GM12878 (cell line): ENCODE data around the gene HYI. TPM values are rescaled to one million over a fixed set of nuclear protein-coding genes. Genes with fewer than 3 reads are reported as not detected.
"Not testable (repeated sequence)": the region's sequence is repeated elsewhere in the genome, so short reads cannot be mapped to it uniquely, and the experiment has no call there.

Experiments used
- ATAC-seq: fragments of 200-7000 bp; cut with Tn5 transposase; 3 replicates; pipeline ENCODE4 v1.9.1; 2020; ENCODE audit warnings: mild to moderate bottlenecking, moderate library complexity
- BruUV-seq: library from RNA; stranded (reverse); fragments of 400-500 nt; replicated peaks from 2 replicates; lab custom pipeline; 2021; lab: Mats Ljungman, UMichigan
- CTCF ChIA-PET: fragments of 300-600 bp; sonication (Branson Sonifier 250); formaldehyde crosslinking; extraction: SDS; loops from one replicate; lab custom pipeline; 2021; ENCODE audit warnings: inconsistent platforms; lab: Yijun Ruan, JAX
- POLR2A ChIA-PET: fragments of 350-600 bp; formaldehyde crosslinking; extraction: SDS; loops from one replicate; lab custom pipeline; 2021; ENCODE audit warnings: inconsistent platforms; lab: Charles Lee
- RAD21 ChIA-PET: fragments of 300-600 bp; sonication (Branson Sonifier 250); formaldehyde crosslinking; loops from one replicate; lab custom pipeline; 2023; ENCODE audit warnings: antibody characterized with exemption; ENCODE audit not compliant: unreplicated experiment; lab: Charles Lee
- SMC1A ChIA-PET: fragments of 300-600 bp; sonication (Branson Sonifier 250); formaldehyde crosslinking; loops from one replicate; lab custom pipeline; 2023; ENCODE audit not compliant: unreplicated experiment, uncharacterized antibody; lab: Charles Lee
- DNase-seq: peaks from one replicate; pipeline ENCODE4 v3.0.0-alpha.2; 2011; ENCODE audit warnings: low read depth, low spot score
- FAIRE-seq: peaks from 3 replicates; lab custom pipeline; 2011; peaks lifted over from hg19 to GRCh38; lab: Jason Lieb, UNC
- H2AFZ ChIP-seq: 2 replicates; pipeline ENCODE4 v1.6.0; 2011; ENCODE audit warnings: low read depth, low read length, control low read depth; ENCODE audit not compliant: control insufficient read depth
- H3K27ac ChIP-seq: 2 replicates; pipeline ENCODE4 v1.5.1; 2011; ENCODE audit warnings: control low read depth; ENCODE audit not compliant: control insufficient read depth, insufficient read depth
- H3K27me3 ChIP-seq, 2 experiments: replicated peaks in 1 of 2; 2 replicates each; pipeline versions ENCODE4 v1.6.0 to v1.6.1; 2011; ENCODE audit warnings: low read length in 1 of 2; ENCODE audit not compliant: control insufficient read depth in 2 of 2, insufficient read depth in 2 of 2
- H3K36me3 ChIP-seq, 2 experiments: 2 replicates each; pipeline ENCODE4 v1.5.1; 2011; ENCODE audit warnings: low read length in 1 of 2; ENCODE audit not compliant: control insufficient read depth in 2 of 2, insufficient read depth in 2 of 2
- H3K4me1 ChIP-seq: 2 replicates; pipeline ENCODE4 v1.6.1; 2011; ENCODE audit warnings: mild to moderate bottlenecking, low read length, moderate library complexity, mixed read lengths; ENCODE audit not compliant: control insufficient read depth, insufficient read depth
- H3K4me2 ChIP-seq: 2 replicates; pipeline ENCODE4 v1.6.0; 2011; ENCODE audit warnings: control low read depth; ENCODE audit not compliant: control insufficient read depth, insufficient read depth
- H3K4me3 ChIP-seq: fragments of 200-600 bp; sonication (generic); 2 replicates; pipeline ENCODE4 v1.5.1; 2016
- H3K79me2 ChIP-seq: 2 replicates; pipeline ENCODE4 v1.6.0; 2011; ENCODE audit warnings: low read length; ENCODE audit not compliant: control insufficient read depth, insufficient read depth
- H3K9ac ChIP-seq: 2 replicates; pipeline ENCODE4 v1.8.0; 2011; ENCODE audit warnings: low read length, control low read depth, mixed read lengths; ENCODE audit not compliant: control insufficient read depth, insufficient read depth
- H3K9me3 ChIP-seq: replicated peaks from 3 replicates; pipeline ENCODE4 v1.5.1; 2011; ENCODE audit warnings: mild to moderate bottlenecking, low read length; ENCODE audit not compliant: control insufficient read depth, insufficient read depth
- H4K20me1 ChIP-seq: 2 replicates; pipeline ENCODE4 v1.6.0; 2011; ENCODE audit not compliant: control insufficient read depth, insufficient read depth
- ATF3 ChIP-seq: IDR thresholded peaks from 2 replicates; pipeline ENCODE4 v1.6.1; 2011; ENCODE audit warnings: low read depth, mild to moderate bottlenecking, low read length, moderate library complexity, borderline replicate concordance; ENCODE audit errors: extremely low read depth
- CBFB ChIP-seq: IDR thresholded peaks from 2 replicates; pipeline ENCODE4 v1.6.1; 2016; ENCODE audit warnings: antibody characterized with exemption, low read depth
- CHD1 ChIP-seq: IDR thresholded peaks from 2 replicates; pipeline ENCODE4 v1.6.1; 2012; ENCODE audit warnings: low read depth, low read length, improper control_type of control experiment
- CREB1 ChIP-seq: IDR thresholded peaks from 2 replicates; pipeline ENCODE4 v1.6.1; 2012; ENCODE audit warnings: low read depth, mild to moderate bottlenecking, inconsistent platforms
- EZH2 ChIP-seq: IDR thresholded peaks from 2 replicates; pipeline ENCODE4 v1.6.1; 2012; ENCODE audit warnings: low read depth, mild to moderate bottlenecking, control low read depth, inconsistent platforms, low read length, borderline replicate concordance; ENCODE audit not compliant: control insufficient read depth
- HDAC2 ChIP-seq: fragments of 200-600 bp; sonication (generic); IDR thresholded peaks from 2 replicates; pipeline ENCODE4 v1.6.1; 2017
- HDAC6 ChIP-seq: fragments of 200-600 bp; sonication (generic); IDR thresholded peaks from one replicate; pipeline ENCODE4 v1.8.0; 2017; ENCODE audit warnings: antibody characterized with exemption; ENCODE audit not compliant: unreplicated experiment
- RCOR1 ChIP-seq: conservative IDR thresholded peaks from 2 replicates; pipeline ENCODE4 v1.6.1; 2012; ENCODE audit warnings: low read depth, low read length, improper control_type of control experiment
- RELA ChIP-seq: fragments of 450-650 bp; IDR thresholded peaks from 2 replicates; pipeline ENCODE4 v1.8.0; 2014; ENCODE audit warnings: borderline replicate concordance; ENCODE audit not compliant: partially characterized antibody
- SMARCA5 ChIP-seq: fragments of 450-650 bp; IDR thresholded peaks from 2 replicates; pipeline ENCODE4 v1.6.1; 2017; ENCODE audit warnings: mild to moderate bottlenecking
- ZBED1 ChIP-seq: IDR thresholded peaks from 2 replicates; pipeline ENCODE4 v1.6.1; 2016; ENCODE audit warnings: borderline replicate concordance
- ZNF384 ChIP-seq: IDR thresholded peaks from 2 replicates; pipeline ENCODE4 v1.6.1; 2012; ENCODE audit warnings: low read depth, mild to moderate bottlenecking, low read length, improper control_type of control experiment, borderline replicate concordance
- WGBS: methylation state at CpG from one replicate; pipeline ENCODE4 v1.1.6; 2016; ENCODE audit warnings: low lambda C conversion rate; ENCODE audit not compliant: insufficient replicate concordance, insufficient coverage; ENCODE audit errors: missing lambda C conversion rate; 5-methylcytosine and 5-hydroxymethylcytosine counted together
- in situ Hi-C: fragments of 300-500 bp; cut with MboI; formaldehyde crosslinking; loops from 9 replicates; pipeline ENCODE4 v1.14.3; 2018; ENCODE audit warnings: mixed read lengths
- intact Hi-C: fragments of 100-400 bp; cut with micrococcal nuclease; formaldehyde crosslinking; loops from one replicate; pipeline ENCODE4 v1.14.2; 2022; ENCODE audit not compliant: unreplicated experiment
- polyA plus RNA-seq, 11 experiments: library from polyadenylated mRNA; depleted of rRNA in 4 of 11; unstranded in 6 of 11; stranded (reverse) in 5 of 11; fragments of >200 nt; fragmentation: Nextera tagmentation in 4 of 11; fragmentation: Illumina TruSeq in 1 of 11; extraction: Ambion mirVana in 4 of 11; extraction: Trizol in 1 of 11; gene quantifications; 1 replicate in 1 of 11; 2 replicates in 10 of 11; pipeline versions ENCODE4 v1.2.1 to v1.2.3, GENCODE V29; 2011 to 2016; ENCODE audit warnings: inconsistent platforms in 2 of 11, missing spikeins in 2 of 11, low read depth in 1 of 11
- total RNA-seq, 4 experiments: library from RNA; depleted of rRNA in 3 of 4; stranded (reverse); fragments of >200 nt in 3 of 4; fragmentation: Illumina TruSeq in 1 of 4; extraction: Trizol in 1 of 4; gene quantifications; 2 replicates each; pipeline versions ENCODE4 v1.2.1 to v1.2.3, GENCODE V29; 2013 to 2021
- TF ChIP-seq, protein P1 (sequence below), 3 experiments: IDR thresholded peaks in 2 of 3; conservative IDR thresholded peaks in 1 of 3; 2 replicates each; pipeline ENCODE4 v1.5.1; 2011; ENCODE audit warnings: low read depth in 3 of 3, low read length in 3 of 3, mild to moderate bottlenecking in 3 of 3, control low read depth in 2 of 3, moderate library complexity in 2 of 3, inconsistent platforms in 1 of 3, mixed read lengths in 1 of 3; ENCODE audit not compliant: control insufficient read depth in 2 of 3, insufficient read depth in 1 of 3; ENCODE audit errors: extremely low read depth in 1 of 3

Gene HYI
- total and polyA plus RNA-seq, 10 of the 15 experiments (the other 5 are each of a cell fraction or from before 2014, with no cell fraction given): 0.27 to 5.5 (median 2.0) TPM

DNA sequence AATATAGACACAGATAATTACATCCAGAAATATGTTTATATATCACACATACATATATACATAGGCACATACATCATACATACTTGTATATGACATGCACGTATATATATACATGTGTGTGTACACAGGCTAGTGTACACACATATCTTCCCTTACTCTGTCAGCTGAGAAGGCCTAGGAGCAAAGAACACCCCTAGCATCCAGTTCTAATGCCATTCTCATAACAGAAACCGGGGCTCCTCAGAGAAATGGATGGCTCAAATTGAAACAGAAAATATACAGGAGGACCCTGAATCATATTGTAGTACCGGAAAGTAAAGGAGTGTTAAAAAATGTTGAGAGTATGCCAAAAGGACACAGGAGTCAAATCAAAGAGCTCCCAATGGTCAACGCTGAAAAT is 19.7 kb upstream of the HYI start (continued):
- TF ChIP-seq CBFB (no peak), RELA (no peak), SMARCA5 (no peak), CREB1 (no peak), ZBED1 (no peak)

DNA sequence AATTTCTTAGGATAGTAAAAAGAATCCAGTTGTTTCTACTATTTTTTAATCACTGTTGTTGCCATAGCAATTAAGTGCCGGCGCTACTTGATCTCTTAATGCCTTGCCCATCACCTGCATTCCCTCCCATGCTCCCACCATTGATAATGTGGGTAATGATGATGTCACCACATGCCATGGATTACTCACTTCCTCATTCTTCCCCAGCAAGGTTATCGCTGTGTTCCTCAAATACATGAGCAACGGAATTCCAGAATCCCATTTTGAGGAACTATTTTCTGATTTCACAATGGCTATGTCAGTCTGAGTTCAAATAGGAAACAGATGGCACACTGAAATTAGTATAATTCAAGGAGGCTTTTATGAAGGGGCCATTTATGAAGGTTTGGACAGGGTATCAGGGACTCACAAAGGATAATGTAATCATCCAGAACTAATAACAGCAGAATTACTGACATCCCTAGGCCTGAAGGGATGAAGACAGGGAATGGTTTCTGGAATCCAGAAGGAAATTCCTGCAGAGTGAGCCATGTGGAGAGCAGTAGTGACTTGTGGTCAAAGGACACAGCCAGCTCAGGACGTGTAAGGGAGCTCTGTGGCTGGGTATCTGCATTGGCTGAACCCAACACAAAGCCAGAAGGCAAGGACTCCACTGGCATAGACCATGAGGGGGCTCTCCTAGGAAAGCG is 18.9 kb upstream of the HYI start:
- H2AFZ ChIP-seq, H3K36me3 ChIP-seq, ATAC-seq, DNase-seq, H3K9me3 ChIP-seq, in situ Hi-C loops, H3K79me2 ChIP-seq, H3K4me2 ChIP-seq, H3K9ac ChIP-seq, POLR2A ChIA-PET, CTCF ChIA-PET, H3K27me3 ChIP-seq, H3K4me3 ChIP-seq, intact Hi-C loops, BruUV-seq, RAD21 ChIA-PET, H3K4me1 ChIP-seq, H4K20me1 ChIP-seq, H3K27ac ChIP-seq, SMC1A ChIA-PET: not testable (repeated sequence)
- peak; percentile 80 for FAIRE-seq
- 58% methylated on average over 5 of the region's 6 CpGs for WGBS

- Histone ChIP-seq H3K4me3 (no peak overlapping the region), H3K79me2 (no peaks in the 10 kb centered on the region), H3K9me3 (no peaks in the 10 kb centered on the region), H3K4me1 (no peaks in the 10 kb centered on the region), H4K20me1 (no peaks in the 10 kb centered on the region), H3K36me3 (no peaks in the 10 kb centered on the region), H3K9ac (no peak overlapping the region), H2AFZ (no peak overlapping the region), H3K27me3 (no peaks in the 10 kb centered on the region), H3K4me2 (no peak overlapping the region), H3K27ac (no peak overlapping the region)
- RAD21 ChIA-PET: no interaction called here
- BruUV-seq: no TSS peak
- DNase-seq (no peak), FAIRE-seq (no peak), ATAC-seq (no peak)
- WGBS: 85% methylated on average over 5 of the region's 5 CpGs
- CTCF ChIA-PET: interaction anchor here (0.7 kb wide), 1 partner anchor 11 kb away, joined by 3 read pairs; no protein-coding TSS in a partner anchor
- SMC1A ChIA-PET: no interaction called here
- intact Hi-C loops (no loop called here), in situ Hi-C loops (no loop called here)
- POLR2A ChIA-PET: no interaction called here
- TF ChIP-seq, protein P1, sequence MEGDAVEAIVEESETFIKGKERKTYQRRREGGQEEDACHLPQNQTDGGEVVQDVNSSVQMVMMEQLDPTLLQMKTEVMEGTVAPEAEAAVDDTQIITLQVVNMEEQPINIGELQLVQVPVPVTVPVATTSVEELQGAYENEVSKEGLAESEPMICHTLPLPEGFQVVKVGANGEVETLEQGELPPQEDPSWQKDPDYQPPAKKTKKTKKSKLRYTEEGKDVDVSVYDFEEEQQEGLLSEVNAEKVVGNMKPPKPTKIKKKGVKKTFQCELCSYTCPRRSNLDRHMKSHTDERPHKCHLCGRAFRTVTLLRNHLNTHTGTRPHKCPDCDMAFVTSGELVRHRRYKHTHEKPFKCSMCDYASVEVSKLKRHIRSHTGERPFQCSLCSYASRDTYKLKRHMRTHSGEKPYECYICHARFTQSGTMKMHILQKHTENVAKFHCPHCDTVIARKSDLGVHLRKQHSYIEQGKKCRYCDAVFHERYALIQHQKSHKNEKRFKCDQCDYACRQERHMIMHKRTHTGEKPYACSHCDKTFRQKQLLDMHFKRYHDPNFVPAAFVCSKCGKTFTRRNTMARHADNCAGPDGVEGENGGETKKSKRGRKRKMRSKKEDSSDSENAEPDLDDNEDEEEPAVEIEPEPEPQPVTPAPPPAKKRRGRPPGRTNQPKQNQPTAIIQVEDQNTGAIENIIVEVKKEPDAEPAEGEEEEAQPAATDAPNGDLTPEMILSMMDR (IDR thresholded peaks at IDR 0.05 in 2 of 3, conservative IDR thresholded peaks at IDR 0.05 in 1 of 3; ENCODE audit: control insufficient read depth in 2 of 3, extremely low read depth in 1 of 3, insufficient read depth in 1 of 3, low read depth in 3 of 3, low read length in 3 of 3): no peak
- TF ChIP-seq CHD1: no peak
- TF ChIP-seq HDAC6: no peak
- no peak for TF ChIP-seq EZH2
- TF ChIP-seq HDAC2: no peak
- TF ChIP-seq RCOR1: no peak
- no peak for TF ChIP-seq ZNF384
- TF ChIP-seq ATF3: no peak
These were observed 18.3 kb upstream of the HYI start for GRCh38 chr1:43472087-43472462.
